SIG-M5 (cell line): ENCODE measurements around the gene P3H2.
"Not testable (repeated sequence)": the region's sequence is repeated elsewhere in the genome, so short reads cannot be mapped to it uniquely, and the experiment has no call there.

Experiments
- DNase-seq: peaks from one replicate; lab custom pipeline; 2025; lab: John Stamatoyannopoulos, UW

The P3H2 gene

GRCh38 chr3:190086191-190086590, 34.5 kb downstream of the P3H2 start:
- DNase-seq = no peak

DNA sequence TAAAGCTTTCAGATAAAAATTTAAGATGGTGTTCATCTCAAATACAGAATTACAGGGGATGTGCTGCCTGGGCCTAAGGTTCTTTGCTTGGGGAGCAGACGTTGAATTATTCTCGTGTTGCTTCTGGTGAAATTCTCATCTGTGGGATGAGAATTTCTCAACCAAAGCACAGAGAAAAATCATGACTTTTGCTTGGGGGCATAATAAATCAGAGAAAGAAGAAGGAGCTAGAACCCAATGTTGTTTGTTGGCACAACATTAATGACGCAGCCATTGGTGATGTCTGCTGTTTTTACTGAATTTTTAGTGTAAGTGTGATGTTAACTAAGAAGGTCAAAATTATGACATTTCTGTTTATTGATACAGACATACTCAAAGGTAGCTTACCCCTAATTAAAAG, 35.7 kb downstream of the P3H2 start:
- no peak for DNase-seq

DNA sequence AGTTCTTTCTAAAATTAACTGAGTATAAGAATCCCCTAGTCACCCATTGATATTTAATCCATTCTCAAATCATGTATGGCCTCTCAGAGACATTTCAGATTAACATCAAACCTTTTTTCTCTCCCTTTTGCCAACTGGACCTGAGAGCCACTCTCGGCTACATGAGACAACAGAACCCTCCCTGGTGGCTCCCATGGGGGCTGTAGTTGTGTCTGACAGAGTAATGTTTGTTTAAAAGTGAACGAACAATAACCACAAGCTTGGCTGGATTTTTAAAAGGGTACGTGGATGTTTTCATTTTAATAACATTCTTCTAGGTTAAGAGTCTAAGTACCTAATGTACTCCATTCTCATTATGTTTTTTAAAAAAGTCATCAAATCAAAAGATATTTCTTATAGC, 37.1 kb downstream of the P3H2 start:
- no peak for DNase-seq

DNA sequence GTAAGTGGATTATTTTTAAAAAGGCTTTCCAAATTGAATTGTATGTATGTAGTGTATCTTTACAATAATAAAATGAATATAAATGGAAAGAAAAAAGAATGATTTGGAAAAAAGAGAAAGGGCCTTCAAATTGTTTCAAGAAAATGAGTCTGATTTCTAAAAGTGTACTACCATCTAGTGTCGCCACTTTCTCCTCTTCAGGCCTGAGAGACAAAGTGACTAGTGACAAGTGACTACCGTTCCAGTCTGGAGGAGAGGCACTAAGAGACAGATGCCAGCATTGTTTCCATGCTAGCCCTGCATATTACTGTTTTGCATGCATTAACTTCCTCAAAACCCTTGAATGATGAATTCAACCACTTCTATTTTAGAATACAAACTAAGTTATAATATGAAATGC, 39.3 kb downstream of the P3H2 start:
- no peak for DNase-seq

DNA sequence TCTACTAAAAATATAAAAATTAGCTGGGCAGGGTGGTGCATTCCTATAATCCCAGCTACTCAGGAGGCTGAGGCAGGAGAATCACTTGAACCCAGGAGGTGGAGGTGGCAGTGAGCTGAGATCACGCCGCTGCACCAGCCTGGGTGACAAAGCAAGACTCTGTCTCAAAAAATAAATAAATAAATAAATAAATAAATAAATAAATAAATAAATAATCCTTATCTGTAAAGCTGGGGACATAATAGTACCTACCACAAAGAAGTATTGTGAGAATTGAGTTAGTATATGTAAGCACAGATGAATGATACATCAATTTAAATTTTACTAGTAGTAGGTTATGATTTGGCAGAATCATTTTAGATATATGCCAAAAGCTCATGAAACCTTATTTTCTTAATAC, 41.5 kb downstream of the P3H2 start:
- DNase-seq = not testable (repeated sequence)

- no peak for DNase-seq
Observed at GRCh38 chr3:190077395-190078045, 43.2 kb downstream of the P3H2 start.

GRCh38 chr3:190076601-190077394, 43.9 kb downstream of the P3H2 start:
- DNase-seq = no peak

DNA sequence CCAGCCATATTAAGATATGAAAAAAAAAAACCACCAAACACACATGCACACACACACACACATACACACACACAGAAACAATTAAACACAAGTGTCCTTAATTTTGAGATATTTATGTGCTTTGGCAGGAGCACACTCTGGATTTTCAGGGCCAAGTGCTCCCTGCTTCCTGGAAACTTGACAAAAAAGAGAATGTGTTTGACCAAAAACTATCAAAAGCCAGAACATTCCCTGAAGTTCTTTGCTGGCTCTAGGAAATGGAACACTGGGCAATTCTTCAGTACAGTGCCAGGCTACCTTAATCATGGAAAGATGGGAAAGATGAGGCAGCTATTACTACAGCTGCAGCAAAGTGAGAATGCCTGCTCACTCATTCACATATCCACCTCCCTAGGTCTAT, 44.6 kb downstream of the P3H2 start:
- DNase-seq = no peak

- DNase-seq = no peak
Observed at GRCh38 chr3:190074817-190075216, 45.9 kb downstream of the P3H2 start.

GRCh38 chr3:190073264-190074008, 47.3 kb downstream of the P3H2 start:
- no peak for DNase-seq

DNA sequence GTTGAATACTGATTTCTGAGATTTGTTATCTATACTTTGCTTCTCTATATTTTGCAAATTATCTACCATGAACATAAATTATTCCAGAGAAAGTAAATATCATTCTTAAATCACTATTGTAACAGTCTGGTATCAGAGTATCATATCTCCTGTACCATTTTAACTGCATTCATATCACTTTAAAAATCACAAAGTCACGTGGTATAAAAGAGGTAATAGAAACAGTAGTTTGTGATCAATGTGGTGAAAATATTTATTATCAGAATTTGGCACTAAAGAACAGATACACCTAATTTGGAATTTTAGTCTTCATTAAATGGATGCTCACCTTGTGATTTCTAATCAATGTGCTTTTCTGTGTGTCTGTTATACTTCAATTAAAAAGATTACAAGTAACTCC, 47.8 kb downstream of the P3H2 start:
- no peak for DNase-seq

DNA sequence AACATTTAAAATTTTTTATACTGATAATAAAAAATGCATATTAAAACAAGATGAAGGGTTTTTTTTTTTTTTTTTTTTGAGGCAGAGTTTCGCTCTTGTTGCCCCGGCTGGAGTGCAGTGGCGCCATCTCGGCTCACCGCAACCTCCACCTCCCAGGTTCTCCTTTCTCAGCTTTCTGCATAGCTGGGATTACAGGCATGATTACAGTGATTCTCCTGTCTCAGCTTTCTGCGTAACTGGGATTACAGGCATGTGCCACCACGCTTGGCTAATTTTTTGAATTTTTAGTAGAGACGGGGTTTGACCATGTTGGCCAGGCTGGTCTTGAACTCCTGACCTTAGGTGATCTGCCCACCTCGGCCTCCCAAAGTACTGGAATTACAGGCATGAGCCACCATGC, 48.8 kb downstream of the P3H2 start:
- not testable (repeated sequence) for DNase-seq

DNA sequence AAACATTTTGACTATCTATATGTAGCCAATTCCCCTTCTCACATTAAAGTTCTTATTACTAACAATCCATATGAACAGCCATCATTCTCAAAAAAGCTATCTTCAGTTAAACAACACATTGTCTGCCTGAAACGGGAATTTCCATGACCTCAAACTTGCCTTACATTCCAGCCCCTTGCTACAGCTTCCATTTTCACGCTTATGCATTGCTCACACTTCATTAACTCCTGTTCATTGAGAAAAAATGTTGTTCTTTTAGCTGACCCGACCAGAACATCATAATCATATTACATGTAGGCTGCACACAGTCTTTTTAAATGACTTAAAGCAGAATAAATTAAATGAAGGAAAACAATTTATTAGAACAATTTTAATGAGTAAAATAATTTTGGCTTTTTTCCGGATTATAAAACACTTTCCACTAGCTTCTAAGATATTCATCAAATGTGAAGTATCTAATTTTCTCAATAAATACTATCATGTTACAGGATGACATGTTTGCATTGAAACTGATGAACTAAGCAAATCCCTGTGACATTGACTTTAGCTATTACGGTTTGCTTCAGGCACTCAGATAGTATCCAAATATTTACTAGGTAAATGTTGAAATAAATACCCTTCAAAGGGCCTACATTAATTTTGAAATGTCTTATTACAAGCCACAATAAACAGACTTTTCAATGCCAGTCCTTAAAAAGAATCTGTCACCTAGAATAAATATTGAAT, 49.9 kb downstream of the P3H2 start:
- DNase-seq = no peak

GRCh38 chr3:190065204-190065603, 55.5 kb downstream of the P3H2 start:
- DNase-seq = no peak

DNA sequence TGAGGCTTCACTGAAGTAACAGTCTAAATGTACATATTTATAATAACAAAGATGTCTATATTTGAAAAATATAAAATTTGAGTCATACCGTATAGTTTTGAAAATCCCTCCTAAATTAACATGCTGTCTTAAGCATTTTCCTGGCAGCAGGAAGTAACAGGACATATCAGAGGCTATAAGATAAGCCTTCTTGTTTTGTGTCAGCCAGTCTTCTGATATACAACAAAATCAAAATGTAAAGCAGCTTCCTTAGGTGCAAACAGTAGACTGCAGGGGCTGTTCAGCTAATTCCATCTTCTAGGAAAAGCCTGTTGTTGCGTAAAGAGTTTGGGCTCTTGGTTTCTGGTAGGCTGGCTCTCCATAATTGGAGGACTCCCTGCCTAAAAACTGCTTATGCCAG, 56.0 kb downstream of the P3H2 start:
- DNase-seq = no peak

GRCh38 chr3:190064112-190064511, 56.6 kb downstream of the P3H2 start:
- DNase-seq = no peak

GRCh38 chr3:190063490-190063889, 57.2 kb downstream of the P3H2 start:
- DNase-seq = no peak

GRCh38 chr3:190060192-190060775, 60.4 kb downstream of the P3H2 start:
- DNase-seq = no peak

- DNase-seq = no peak
Observed at GRCh38 chr3:190059242-190059590, 61.5 kb downstream of the P3H2 start.

GRCh38 chr3:190058521-190059241, 62.0 kb downstream of the P3H2 start:
- DNase-seq = no peak

GRCh38 chr3:190056742-190057141, 64.0 kb downstream of the P3H2 start:
- no peak for DNase-seq
